GM19438 (cell line): ENCODE results near the gene SERHL2.

Source experiments
- ATAC-seq: cut with Tn5 transposase; IDR thresholded peaks from one replicate; pipeline ENCODE4 v1.9.1; 2021; ENCODE audit warnings: low read depth; ENCODE audit not compliant: unreplicated experiment

Gene SERHL2

DNA sequence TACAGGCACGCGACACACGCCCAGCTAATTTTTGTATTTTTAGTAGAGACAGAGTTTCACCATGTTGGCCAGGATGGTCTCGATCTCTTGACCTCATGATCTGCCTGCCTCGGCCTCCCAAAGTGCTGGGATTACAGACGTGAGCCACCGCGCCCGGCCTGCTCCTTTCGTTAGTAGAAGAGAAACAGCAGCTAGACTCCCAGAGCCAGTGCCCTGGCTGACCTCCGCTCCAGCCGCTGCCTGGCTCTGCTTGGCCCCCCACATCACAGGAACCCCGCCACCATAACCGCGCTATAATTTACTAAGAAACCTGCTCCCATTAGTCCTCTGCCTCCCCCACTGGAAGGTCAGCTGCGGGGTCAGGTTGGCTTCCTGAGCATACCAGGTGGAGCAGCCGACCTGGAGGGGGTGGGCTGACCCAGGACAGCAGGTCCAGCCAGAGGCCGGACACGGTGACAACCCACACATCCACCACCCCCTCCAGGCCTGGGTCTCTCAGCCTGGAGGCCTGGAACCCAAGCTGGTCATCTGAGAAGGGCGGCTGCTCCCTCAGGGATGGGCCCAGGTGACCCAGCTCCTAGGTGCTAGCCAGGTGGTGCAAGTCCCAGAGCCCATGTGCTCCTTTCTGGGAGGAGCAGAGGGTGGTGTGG, 68.4 kb downstream of the SERHL2 start:
- no peak for ATAC-seq

- ATAC-seq = no peak
Observed at GRCh38 chr22:42623301-42623751, 69.6 kb downstream of the SERHL2 start.
